ENCODE results near the gene SLC26A8.
"Not testable (repeated sequence)": the region's sequence is repeated elsewhere in the genome, so short reads cannot be mapped to it uniquely, and the experiment has no call there.

The SLC26A8 gene

DNA sequence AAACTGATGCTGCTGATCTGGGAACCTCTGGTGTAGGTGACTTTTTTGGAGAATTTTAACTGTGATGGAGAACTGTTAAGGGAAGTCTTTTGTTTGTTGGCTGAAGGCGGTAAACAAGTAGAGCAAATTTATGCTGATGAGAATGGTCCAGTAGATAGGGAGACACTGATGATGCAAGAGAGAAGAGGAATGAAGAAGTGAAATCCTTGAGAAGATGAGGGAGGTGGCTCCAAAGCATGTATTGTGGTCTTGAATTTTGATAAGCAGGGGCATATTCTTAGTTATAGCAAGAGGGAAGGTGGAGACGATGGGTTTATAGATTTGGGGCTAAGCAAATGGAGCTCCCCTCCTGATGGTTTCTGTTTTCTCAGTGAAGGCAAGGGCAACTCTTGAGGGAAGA lies 25.1 kb upstream of the SLC26A8 start:
- no peak for DNase-seq

DNA sequence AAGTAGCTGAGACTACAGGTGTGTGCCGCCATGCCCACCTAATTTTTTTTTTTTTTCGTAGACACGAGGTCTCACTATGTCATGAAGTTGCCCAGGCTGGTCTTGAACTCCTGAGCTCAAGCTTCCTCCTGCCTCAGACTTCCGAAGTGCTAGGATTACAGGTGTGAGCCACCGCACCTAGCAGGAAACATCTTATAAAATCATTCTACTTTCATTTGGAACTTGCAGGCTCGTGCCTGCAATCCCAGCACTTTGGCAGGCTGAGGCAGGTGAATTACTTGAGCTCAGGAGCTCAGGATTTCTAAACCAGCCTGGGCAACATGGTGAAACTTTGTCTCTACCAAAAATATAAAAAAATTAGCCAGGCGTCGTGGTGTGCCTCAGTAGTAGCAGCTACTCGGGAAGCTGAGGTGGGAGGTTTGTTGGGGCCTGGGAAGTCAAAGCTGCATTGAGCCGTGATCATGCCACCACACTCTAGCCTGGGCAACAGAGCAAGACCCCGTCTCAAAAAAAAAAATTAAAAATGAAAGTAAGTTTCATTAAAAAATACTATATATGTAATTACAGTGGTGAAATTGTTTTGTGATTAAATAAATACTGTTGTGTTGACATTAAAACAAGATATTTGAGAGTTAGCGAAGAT lies 18.3 kb upstream of the SLC26A8 start:
- no peak for DNase-seq

DNA sequence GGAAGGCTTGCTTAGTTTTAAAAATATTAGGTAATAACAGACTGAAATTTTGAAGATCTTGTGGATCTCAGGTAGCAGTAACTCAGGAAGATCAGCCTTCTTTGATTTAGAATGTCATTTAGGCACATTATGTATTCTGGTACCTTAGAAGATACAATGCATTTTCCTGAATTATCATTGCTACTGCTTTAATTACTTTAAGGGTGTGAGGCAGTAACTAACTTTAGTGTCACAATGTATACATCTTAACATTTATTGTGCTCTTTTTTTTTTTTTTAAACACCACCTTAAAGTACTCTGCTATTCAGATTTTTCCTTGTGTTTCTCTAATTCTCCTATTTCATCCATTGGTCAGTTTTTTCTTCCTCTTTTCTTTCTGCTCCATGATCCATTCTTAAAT lies 16.5 kb upstream of the SLC26A8 start:
- DNase-seq = no peak

DNA sequence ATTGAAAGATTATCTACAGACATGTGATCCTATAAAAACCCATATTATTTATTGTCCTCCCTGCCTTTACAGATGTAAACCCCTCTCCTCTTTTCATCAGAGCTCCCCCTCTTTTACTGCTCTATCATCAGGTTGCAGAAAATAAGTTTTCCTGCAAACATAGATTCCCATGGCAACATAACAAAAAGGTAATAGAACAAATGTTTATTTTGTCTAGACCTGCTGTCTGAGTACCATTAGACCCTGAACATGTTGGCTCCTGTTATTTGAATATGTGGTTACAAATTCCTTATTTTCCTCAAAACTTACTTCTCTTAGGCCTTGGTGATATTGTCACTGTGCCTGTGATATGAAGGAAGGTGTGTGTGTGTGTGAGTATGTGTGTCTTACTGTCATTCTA lies 14.7 kb upstream of the SLC26A8 start:
- no peak for DNase-seq

DNA sequence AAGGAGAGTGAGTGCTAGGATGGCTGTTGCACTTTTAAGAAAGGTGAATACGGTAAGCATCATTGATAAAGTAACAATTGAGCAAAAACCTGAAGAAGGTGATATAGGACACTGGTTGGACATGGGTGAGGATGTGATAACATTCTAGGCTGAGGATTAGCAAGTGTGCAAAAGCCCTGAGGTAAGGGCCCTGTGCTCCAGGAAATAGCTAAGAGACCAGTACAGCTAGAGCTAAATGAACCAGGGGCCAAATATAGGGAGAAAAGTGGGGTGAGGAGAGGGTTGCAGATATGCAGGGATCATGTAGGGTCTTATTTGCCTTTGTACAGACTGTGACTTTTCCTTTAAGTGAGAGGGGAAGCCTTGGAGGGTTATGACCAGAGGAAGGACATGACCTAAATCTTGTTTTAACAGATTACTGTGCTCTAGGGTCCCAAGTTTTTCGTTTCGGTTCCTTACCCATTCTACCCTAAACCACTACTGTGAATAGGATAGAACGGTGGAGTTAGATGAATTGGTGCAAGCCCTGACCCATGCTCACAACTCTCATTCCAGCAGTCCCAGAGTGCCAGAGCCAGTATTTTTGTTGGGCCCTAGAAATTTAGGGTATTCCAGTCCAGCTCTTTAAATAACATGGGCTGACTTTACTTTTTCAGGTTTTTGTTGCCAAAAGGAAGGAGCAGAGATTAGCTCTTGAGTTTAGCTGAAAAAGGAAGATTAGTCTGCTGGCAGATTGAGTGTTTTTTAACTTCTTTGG lies 13.9 kb upstream of the SLC26A8 start:
- no peak for DNase-seq

DNA sequence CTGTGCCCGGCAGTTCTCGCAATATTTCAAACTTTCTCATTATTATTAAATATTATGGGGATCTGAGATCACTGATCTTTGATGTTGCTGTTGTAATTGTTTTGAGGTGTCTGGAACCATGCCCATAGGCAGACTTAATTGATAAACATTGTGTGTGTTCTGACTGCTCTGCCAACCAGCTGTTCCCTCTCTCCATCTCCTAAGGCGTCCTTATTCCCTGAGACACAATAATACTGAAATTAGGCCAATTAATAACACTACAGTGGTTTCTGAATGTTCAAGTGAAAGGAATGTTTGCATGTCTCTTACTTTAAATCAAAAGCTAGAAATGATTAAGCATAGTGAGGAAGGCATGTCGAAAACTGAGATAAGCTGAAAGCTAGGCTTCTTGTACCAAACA lies 10.8 kb upstream of the SLC26A8 start:
- no peak for DNase-seq

DNA sequence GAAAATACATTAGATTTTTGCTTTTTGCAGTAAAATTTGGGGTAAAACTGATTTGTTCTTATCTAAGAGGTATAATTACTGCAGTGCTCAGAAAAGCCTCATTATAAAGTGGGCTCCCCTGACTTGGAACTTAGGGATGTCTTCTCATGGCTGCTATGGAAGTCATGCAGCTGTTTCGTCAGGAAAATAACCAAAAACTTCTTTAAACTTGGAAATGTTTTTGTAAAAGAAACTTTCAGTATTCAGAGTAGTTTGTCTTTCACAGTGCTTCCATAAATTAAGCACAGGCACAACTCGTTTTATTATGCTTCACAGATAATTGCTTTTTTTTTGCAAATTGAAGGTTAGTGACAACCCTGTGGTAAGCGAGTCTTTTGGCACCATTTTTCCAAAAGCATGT lies 10.0 kb upstream of the SLC26A8 start:
- no peak for DNase-seq

DNA sequence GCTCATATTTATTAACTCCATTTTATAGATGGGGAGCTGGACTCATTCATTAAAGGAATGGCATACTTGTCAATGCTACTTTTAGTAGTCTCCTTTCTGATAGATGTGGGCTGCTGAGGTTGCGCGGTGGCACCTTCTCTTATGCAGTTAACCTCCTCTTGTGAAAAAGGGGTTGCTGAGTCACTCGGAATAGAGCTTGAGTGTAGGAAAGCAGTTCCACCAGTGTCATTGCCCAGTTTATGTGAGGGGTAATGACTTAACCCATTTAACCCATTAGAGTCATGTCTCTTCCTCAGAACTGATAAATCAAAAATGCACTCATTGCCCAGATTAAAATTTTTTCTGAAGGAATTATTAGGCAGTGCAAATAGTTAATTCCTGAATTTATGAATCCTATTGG lies 9.5 kb upstream of the SLC26A8 start:
- peak; percentile 53 for DNase-seq

DNA sequence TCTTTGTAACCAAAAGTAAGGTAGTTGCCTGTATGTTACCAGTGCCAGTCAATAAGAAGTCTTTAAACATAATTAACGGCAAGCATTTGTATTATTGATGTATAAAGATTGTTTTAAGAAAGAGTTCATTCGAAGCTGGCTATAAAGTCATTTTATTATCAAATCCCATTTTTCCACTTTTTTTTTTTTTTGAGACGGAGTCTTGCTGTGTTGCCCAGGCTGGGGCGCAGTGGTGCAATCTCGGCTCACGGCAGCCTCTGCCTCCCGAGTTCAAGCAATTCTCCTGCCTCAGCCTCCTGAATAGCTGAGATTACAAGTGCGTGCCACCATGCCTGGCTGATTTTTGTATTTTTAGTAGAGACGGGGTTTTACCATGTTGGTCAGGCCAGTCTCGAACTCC lies 8.7 kb upstream of the SLC26A8 start:
- DNase-seq = not testable (repeated sequence)

DNA sequence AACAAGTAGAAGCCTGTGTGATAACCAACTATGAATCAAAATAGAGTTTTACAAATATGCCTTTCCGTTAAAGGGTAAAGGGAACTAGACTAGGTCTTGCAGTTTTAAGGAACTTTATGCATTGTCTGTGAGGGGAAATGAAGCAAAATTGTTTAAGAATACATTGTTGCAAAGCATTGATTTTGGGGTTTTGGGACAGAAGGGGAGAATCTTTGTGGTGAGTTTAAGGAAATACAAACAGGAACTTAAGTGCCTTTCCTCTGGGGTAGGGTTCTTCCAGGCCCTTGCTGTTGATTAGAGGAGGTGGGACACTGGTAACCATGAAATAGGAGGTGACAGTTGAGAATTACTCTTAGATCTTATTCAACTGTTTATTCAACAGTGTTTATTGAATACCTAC lies 7.8 kb upstream of the SLC26A8 start:
- no peak for DNase-seq

DNA sequence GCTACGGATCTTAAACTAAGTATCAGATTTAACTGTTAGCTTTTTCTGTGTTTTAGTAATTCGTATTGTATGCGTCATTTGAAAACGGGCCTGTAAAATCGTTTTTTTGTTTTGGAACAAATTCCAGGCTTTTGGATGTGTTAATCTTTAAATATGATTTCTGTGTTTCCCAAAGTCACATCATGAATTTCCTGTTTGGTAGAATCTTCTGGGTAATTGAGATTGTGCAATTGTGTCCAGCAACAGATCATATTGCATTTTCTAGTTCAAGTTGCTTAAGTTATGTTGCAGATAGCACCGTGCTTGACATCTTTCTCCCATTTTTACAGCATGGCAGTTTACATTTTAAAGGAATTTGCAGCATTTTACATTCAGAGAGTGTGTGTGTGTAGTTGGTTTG lies 5.0 kb upstream of the SLC26A8 start:
- DNase-seq = no peak

DNA sequence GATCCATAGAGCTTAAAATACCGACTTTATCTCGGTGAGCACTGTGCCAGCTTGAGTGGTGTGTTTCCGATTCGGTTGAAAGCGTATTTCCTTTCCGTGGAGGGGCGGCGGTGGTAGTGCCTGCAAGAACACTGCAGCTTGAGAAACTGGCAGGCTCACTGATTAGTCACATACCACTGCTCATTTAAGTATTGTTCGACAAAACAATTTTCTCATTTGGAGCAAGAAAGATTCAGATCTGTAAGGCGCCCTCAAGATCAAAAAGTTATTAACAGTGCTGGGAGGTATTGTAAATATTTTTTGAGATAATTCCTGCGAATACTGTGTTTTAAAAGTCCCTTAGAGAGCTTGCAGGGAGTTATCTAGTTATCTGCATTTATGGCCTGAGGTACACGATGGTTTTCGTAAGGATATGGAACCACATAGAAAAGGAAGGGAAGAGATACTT lies 4.5 kb upstream of the SLC26A8 start:
- DNase-seq = peak; percentile 77

DNA sequence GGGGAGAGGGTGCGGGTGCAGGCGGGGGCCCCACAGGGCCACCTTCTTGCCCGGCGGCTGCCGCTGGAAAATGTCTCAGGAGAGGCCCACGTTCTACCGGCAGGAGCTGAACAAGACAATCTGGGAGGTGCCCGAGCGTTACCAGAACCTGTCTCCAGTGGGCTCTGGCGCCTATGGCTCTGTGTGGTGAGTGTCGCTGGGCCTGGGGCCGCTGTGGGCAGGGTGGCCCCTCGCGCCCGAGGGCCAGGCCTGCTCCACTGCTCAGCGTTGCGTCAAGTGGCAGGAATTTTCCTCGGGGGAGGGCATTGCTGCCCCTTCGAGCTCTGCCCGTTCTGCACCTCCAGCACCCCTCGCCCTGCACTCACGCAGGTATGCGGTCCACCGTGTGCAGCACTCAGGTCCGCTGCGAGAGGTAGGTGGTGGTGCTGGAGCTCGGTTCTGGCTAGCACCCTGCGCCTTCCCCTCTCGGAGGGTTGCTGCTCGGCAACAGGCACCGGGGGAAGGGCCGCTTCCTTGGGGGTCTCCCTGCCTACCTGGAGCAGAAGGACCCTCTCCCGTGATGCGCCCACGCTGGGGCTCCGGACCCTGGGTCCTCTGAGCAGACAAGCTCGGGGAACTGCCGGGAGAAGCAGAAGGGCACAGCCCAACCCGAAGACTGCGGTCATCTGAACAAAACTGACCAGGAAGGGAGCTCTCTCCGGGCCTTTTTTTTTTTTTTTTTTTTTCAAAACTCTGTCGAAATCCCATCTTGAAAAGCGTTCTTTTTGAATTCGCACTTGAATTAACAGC lies 3.8 kb upstream of the SLC26A8 start:
- peak; percentile 39 for DNase-seq

DNA sequence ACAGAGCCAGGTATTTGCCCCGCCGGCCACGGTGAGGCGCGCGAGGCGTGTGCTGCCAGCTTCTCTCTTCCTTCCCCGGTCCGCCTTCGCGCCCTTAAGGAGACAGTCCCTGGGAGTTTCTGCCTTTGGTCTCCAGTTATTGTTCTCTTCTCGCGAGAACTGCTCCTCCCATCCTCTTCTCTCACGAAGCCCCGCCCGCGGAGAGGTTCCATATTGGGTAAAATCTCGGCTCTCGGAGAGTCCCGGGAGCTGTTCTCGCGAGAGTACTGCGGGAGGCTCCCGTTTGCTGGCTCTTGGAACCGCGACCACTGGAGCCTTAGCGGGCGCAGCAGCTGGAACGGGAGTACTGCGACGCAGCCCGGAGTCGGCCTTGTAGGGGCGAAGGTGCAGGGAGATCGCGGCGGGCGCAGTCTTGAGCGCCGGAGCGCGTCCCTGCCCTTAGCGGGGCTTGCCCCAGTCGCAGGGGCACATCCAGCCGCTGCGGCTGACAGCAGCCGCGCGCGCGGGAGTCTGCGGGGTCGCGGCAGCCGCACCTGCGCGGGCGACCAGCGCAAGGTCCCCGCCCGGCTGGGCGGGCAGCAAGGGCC lies 3.2 kb upstream of the SLC26A8 start, which contains the start of gene MAPK14:
Gene MAPK14, plus strand, starts transcription at position 308 of the 587 bp plus-strand sequence. CDS start 350 bp downstream, outside the sequence.
- peak; percentile 98 for DNase-seq

DNA sequence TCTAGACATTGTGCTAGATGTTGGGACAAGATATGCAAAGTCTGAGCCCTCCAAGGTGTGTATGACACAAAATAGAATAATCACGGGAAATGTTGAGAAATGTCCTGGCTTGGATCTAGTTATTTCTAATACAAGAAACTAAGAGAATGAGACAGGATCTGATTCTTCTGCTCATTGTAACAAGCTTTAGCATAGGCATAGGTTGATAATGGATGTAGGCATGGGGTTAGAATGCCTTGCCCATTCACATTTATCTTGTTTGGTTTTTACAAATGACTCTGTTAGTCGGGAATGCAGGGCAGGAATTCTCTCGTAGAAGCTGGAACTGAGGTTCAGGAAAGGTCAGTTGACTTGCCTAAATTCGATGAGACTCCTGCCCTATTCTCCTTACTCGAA lies 1.5 kb upstream of the SLC26A8 start:
- no peak for DNase-seq

DNA sequence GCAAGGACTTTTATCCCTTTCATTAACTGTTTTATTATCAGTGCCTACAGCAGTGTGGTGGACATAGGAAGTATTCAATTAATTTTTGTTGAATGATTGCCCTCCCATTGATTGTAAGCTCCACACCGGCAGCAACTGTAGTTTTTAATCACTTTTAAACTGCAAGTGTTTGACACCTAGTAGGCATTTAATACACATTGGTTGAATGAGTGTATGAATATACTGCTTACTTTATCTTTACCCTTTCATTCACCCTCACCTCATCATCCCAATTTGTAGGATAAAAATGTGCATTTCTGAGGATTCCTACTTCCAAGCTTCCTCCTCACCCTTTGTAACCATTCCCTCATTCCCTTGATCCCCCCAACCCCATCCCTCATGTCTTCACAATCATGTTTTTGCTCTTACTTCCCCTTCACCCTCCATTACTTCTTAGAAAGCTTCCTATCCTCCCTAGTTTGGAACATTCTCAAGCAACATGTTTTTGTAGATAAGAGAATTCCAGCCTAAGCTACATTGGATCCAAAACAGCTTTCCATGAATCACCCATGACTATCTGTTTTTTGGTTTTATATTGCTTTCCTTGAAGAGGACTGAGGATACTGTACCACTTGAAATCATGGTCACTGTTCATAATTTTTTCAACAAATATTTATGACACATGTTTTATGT lies 955 bp upstream of the SLC26A8 start:
- no peak for DNase-seq

DNA sequence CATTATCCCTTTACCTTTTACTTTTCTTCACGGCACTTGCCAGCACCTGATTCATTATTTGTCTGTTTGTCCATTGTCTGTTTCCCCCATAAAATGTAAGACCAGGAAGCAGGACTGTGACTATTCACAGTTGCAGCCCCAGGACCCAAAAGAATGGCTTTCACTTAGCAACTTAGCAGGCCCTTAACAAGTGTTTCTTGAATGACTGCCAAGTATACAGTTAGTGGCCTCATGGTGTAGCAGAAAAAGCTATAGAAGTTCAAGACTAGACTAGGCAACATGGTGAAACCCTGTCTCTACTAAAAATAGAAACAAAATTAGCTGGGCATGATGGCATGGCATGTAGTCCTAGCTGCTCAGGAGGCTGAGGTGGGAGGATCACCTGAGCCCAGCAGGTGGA lies 4.3 kb downstream of the SLC26A8 start:
- no peak for DNase-seq

DNA sequence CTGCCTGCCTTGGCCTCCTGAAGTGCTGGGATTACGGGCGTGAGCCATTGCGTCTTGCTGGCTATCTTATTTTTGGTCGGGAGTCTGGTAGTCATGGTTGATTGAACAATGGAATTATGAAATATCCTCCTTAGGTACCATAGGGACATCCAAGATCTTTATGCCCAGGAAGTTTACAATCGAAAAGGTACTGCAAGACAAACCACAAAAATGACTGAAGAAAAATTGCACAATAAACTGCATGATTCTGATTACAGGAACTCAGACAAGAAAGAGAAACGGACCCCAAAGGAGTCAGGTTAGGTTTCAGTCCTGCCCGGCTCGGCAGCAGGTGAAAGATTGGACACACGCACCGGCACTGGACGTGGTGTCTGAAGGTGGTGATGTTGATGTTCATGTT lies 5.3 kb downstream of the SLC26A8 start:
- DNase-seq = no peak

DNA sequence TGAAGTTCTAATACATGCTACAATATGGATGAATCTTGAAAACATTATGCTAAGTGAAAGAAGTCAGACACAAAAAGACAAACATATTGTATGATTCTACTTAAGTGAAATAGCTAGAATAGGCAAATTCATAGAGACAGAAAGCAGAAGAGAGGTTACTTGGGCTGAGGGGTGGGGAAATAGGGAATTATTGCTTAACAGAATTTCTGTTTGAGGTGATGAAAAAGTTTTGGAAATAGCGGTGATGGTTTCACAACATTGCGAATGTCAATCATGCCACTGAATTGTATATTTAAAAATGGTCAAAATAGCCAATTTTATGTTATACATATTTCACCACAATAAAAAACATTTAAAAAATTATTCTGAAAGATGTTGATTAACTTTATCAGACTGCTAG lies 6.1 kb downstream of the SLC26A8 start:
- no peak for DNase-seq

DNA sequence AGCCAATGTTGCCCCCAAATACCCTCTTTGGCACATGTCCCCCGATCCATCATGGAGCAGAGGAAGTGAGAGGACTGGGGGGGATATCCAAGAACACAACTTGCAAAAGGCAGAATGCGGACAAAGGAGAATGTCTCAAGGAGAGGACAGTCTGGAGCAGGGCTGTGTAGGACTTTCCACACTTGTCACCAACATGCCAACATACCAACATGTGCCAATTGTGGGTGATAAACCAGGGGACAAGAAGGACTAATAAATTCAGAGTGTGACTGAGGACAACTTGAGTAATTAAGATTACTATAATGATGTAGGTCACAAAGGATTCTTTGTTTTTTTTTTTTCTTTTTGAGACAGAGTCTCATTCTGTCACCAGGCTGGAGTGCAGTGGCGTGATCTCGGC lies 8.8 kb downstream of the SLC26A8 start:
- no peak for DNase-seq

DNA sequence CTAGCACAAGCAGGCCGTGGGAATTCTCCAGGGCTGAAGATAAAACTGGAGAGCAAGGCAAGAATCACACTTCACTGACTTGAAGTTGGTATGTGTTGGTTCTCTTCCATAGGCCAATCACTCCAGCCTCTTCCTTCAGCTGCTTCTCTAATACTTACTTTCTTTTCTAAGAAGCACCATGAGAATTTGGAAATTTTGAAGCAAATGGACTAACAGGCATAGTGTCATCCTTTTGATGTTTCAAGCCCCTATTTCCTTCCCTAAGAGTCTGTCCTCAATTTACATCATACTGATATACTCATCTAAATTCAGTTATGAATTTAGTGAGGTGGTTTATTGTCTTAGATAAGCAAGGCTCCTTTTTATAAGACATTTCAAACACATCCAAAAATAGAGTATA lies 24.0 kb downstream of the SLC26A8 start:
- DNase-seq = no peak

DNA sequence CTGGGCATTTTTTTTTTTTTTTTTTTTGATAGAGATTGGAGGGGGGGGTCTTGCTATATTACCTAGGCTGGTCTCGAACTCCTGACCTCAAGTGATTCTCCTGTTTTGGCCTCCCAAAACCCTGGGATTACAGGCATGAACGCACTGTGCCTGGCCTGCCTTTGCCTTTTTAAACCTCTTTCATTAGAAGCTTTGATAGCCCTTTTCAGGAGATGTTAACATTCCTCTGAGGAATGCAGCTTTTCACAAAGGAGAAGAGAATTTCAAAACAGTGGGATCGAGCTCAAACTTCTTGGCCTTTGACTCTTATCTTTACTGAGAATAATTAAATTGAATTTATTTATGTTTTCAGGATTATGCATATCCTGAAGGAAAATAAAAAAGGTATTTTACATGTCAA lies 31.3 kb downstream of the SLC26A8 start:
- no peak for DNase-seq

DNA sequence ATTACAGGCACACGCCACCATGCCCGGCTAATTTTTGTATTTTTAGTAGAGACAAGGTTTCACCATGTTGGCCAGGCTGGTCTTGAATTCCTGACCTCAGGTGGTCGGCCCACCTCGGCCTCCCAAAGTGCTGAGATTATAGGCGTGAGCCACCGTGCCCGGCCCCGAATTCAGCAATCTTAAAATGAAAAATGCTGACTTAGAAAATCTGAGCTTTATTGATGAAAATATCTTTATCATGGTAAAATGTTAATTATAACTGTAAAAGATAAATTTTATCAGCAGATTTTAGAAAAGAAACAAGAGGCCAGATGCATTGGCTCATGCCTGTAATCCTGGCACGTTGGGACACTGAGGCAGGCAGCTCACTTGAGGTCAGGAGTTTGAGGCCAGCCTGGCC lies 36.4 kb downstream of the SLC26A8 start:
- DNase-seq = not testable (repeated sequence)

Measured in activated CD8-positive, alpha-beta memory T cell treated with anti-CD3 and anti-CD28 coated beads, Interleukin-2, amount 50 U/mL, for 4 hours (primary cell).